ENCODE results near the gene LGALS16.

LGALS16 gene

DNA sequence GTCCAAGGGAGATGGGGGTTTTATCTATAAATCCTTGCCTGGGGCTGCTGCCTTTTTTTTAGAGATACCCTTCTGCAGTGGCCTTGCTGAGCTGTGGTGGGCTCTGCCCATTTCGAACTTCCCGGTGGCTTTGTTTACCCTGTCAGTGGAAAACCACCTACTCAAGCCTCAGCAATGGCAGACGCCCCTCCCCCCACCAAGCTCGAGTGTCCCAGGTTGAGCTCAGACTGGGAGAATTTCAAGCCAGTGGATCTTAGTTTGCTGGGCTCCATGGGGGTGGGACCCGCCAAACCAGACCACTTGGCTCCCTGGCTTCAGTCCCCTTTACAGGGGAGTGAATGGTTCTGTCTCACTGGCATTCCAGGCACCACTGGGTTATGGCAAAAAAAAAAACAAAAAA, 31.8 kb upstream of the LGALS16 start:
- TF ChIP-seq REST (IDR thresholded peaks at IDR 0.05; ENCODE audit: insufficient read depth in 1 of 2, low read depth in 2 of 2, low read length in 2 of 2) (no peak), TAF1 (IDR thresholded peaks at IDR 0.05; ENCODE audit: borderline replicate concordance, insufficient read depth, low read length) (no peak), FOXP2 (optimal IDR thresholded peaks at IDR 0.05; ENCODE audit: borderline replicate concordance, extremely low read depth, extremely low read length, insufficient read depth) (no peak), POLR2AphosphoS5 (IDR thresholded peaks at IDR 0.05; ENCODE audit: low read depth, low read length) (no peak), SIN3A (IDR thresholded peaks at IDR 0.05; ENCODE audit: borderline replicate concordance, insufficient read depth, low read length) (no peak)

DNA sequence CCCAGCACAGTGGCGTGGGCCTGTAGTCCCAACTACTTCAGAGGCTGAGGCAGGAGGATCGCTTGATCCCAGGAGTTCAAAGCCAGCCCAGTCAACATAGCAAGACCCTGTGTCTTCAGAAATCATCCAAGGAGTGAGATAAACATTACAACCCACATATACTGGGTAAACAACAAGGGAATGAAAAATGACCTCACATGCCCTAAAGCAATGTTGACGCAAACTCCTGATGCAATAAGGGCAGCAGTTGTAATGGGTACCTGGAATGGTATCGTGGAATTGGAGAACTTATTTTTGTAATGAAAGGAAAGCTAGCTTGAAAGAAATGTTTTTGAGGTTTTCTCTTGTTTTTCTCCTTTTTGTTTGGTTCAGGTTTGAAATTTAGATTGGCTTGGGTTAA, 24.5 kb upstream of the LGALS16 start:
- no peak for TF ChIP-seq TAF1 (IDR thresholded peaks at IDR 0.05; ENCODE audit: borderline replicate concordance, insufficient read depth, low read length)
- TF ChIP-seq FOXP2 (optimal IDR thresholded peaks at IDR 0.05; ENCODE audit: borderline replicate concordance, extremely low read depth, extremely low read length, insufficient read depth): no peak
- TF ChIP-seq SIN3A (IDR thresholded peaks at IDR 0.05; ENCODE audit: borderline replicate concordance, insufficient read depth, low read length): no peak
- no peak for TF ChIP-seq REST (IDR thresholded peaks at IDR 0.05; ENCODE audit: insufficient read depth in 1 of 2, low read depth in 2 of 2, low read length in 2 of 2)
- TF ChIP-seq POLR2AphosphoS5 (IDR thresholded peaks at IDR 0.05; ENCODE audit: low read depth, low read length): no peak

GRCh38 chr19:39631626-39632025, 24.1 kb upstream of the LGALS16 start:
- no peak for TF ChIP-seq FOXP2 (optimal IDR thresholded peaks at IDR 0.05; ENCODE audit: borderline replicate concordance, extremely low read depth, extremely low read length, insufficient read depth)
- TF ChIP-seq TAF1 (IDR thresholded peaks at IDR 0.05; ENCODE audit: borderline replicate concordance, insufficient read depth, low read length): no peak
- no peak for TF ChIP-seq SIN3A (IDR thresholded peaks at IDR 0.05; ENCODE audit: borderline replicate concordance, insufficient read depth, low read length)
- TF ChIP-seq POLR2AphosphoS5 (IDR thresholded peaks at IDR 0.05; ENCODE audit: low read depth, low read length): no peak
- TF ChIP-seq REST (IDR thresholded peaks at IDR 0.05; ENCODE audit: insufficient read depth in 1 of 2, low read depth in 2 of 2, low read length in 2 of 2): no peak

- TF ChIP-seq SIN3A (IDR thresholded peaks at IDR 0.05; ENCODE audit: borderline replicate concordance, insufficient read depth, low read length) (no peak), FOXP2 (optimal IDR thresholded peaks at IDR 0.05; ENCODE audit: borderline replicate concordance, extremely low read depth, extremely low read length, insufficient read depth) (no peak), TAF1 (IDR thresholded peaks at IDR 0.05; ENCODE audit: borderline replicate concordance, insufficient read depth, low read length) (no peak), REST (IDR thresholded peaks at IDR 0.05; ENCODE audit: insufficient read depth in 1 of 2, low read depth in 2 of 2, low read length in 2 of 2) (no peak), POLR2AphosphoS5 (IDR thresholded peaks at IDR 0.05; ENCODE audit: low read depth, low read length) (no peak)
Observed at GRCh38 chr19:39637891-39638290, 17.8 kb upstream of the LGALS16 start.

DNA sequence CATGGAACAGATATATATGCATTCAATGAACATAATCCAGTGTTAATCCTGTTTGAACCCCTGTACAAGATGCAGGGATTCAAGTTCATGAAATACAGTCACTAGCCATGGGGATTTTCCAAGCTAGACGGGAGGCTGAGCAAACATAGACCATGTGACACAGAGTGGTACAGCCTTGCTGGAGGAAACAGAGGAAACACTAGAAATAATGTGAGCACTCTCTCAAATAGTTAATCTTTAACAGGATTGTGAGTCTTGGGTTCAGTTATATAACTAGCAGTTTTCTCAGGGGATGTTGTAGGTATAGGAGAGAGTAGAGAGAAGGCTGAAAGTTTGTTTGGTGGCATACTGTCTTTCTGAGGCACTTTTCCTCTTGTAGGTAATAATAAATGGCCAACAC, 13.9 kb upstream of the LGALS16 start:
- TF ChIP-seq FOXP2 (optimal IDR thresholded peaks at IDR 0.05; ENCODE audit: borderline replicate concordance, extremely low read depth, extremely low read length, insufficient read depth) (no peak), POLR2AphosphoS5 (IDR thresholded peaks at IDR 0.05; ENCODE audit: low read depth, low read length) (no peak), SIN3A (IDR thresholded peaks at IDR 0.05; ENCODE audit: borderline replicate concordance, insufficient read depth, low read length) (no peak), TAF1 (IDR thresholded peaks at IDR 0.05; ENCODE audit: borderline replicate concordance, insufficient read depth, low read length) (no peak), REST (IDR thresholded peaks at IDR 0.05; ENCODE audit: insufficient read depth in 1 of 2, low read depth in 2 of 2, low read length in 2 of 2) (no peak)

All from PFSK-1 (cell line).